Stimulated activated naive CD8-positive, alpha-beta T cell treated with anti-CD3 and anti-CD28 coated beads, Interleukin-15, Interleukin-2, amounts not matched to agents 100 ng/mL and 50 ng/mL, for 24 hours (primary cell): ENCODE measurements around the gene SLC22A23.

Source experiments
- H3K27ac Mint-ChIP-seq: one replicate; pipeline ENCODE4 v1.8.0; 2021; ENCODE audit warnings: mild to moderate bottlenecking, mixed read lengths
- H3K27me3 Mint-ChIP-seq: one replicate; pipeline ENCODE4 v1.8.0; 2021; ENCODE audit warnings: mixed read lengths
- H3K36me3 Mint-ChIP-seq: one replicate; pipeline ENCODE4 v1.8.0; 2021; ENCODE audit warnings: low read depth, mixed read lengths
- H3K4me1 Mint-ChIP-seq: one replicate; pipeline ENCODE4 v1.8.0; 2021; ENCODE audit warnings: low read depth, mixed read lengths
- H3K4me3 Mint-ChIP-seq: one replicate; pipeline ENCODE4 v1.8.0; 2021; ENCODE audit warnings: mild to moderate bottlenecking, mixed read lengths
- H3K9me3 Mint-ChIP-seq: one replicate; pipeline ENCODE4 v1.8.0; 2021; ENCODE audit warnings: mixed read lengths

The SLC22A23 gene

DNA sequence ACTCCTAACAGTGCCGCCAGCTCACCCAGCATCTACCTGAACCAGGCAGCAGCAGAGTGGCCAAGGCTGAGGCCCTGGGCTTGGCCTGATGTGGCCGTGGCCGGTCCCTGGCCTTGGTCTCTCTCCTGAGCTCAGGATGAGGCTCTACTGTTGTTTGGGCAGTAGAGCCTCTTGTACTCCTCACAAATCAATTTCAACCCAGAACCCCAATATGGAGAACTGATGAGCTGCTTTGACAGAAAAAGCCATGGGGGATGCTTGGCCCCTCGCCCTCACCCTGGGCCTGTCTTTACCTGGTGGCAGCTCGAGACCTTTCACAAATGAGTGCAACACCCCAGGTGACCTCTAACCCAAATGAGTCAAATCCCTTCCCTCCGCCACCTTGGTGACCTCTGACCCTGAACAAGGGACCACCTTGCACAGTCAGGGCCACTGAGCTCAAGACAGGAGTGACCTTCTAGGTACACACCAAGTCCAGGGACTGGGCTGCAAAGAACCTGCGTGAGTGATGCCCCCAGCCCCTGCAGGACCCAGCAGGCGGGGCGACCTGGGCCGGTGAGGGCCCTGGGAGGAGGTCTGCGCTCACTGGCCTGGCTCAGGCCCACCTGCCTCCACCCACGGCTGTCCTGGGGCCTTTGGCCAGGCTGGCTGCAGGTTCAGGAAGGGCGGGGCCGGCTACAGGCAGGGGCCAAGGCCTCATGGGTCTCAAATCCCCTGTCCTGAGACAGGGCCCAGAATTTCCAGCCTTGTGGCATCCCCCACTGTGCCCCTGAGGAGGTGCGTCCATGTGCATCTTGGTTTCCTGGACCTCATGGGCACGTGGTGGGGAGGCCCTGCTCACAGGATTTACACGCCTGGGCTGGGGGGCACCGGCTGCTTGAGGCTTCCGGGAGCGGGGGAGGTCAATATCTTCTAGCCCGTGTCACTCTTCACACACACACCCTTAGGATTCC, 167.9 kb downstream of the SLC22A23 start:
- Mint-ChIP-seq H3K4me1 (no peaks in the 10 kb centered on the region), H3K9me3 (no peaks in the 10 kb centered on the region), H3K36me3 (no peaks in the 10 kb centered on the region), H3K27me3 (no peaks in the 10 kb centered on the region), H3K27ac (no peak overlapping the region), H3K4me3 (no peak overlapping the region)

DNA sequence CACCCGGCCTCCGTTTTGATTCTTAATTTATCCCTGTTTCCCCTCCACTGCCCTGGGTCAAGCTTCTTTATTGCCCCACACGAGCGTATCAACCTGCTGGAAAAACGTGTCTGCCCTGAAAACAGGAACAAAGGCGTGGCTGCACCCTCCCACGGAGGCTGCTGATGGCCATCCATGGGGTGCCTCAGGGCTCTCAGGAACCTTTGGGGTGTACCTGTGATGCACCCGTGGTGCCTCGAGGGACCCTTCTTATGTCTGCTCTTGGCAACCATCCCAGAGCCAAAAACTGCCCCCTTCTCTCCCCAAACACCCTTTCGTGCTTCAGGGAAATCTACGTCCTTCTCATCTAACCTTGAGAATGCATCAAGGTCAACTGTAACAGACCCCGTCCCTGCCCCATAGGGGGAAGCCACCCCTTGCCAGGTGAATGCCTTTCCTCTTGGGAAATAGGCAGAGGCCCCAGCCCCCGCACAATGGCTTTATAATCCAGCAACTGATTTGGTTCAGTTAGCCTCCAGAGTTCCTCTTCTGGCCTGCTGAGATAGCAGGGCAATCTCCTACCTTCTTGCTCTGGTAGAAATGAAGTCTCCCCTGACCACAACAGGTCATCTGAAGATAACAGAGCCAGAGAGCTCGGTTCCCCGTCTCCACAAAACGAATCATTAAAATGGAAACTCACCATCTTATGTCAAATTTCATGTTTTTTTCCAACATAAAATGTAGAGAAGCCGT, 168.7 kb downstream of the SLC22A23 start:
- no peaks in the 10 kb centered on the region for H3K27me3 Mint-ChIP-seq
- H3K4me1 Mint-ChIP-seq, result no peaks in the 10 kb centered on the region
- no peaks in the 10 kb centered on the region for H3K36me3 Mint-ChIP-seq
- no peak overlapping the region for H3K4me3 Mint-ChIP-seq
- no peak overlapping the region for H3K27ac Mint-ChIP-seq
- H3K9me3 Mint-ChIP-seq, result no peaks in the 10 kb centered on the region

DNA sequence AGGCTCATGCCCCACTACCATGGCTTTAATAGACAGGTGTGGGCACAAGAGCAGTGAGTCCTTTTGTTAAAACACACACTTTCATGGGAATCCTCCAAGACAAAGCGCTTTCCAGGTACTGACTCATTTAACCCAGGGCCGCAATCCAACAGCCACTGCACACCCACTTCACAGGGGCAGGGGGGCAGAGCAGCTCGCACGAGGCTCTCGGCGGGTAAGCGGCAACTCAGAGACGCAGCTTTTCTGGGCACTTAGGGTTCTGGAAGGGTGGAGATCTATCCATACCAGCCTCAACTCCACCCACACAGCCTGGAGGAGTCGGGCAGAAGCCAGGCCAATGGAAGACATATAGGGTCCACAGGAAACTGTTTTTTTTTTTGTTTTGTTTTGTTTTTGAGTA, 169.5 kb downstream of the SLC22A23 start:
- no peak overlapping the region for H3K27ac Mint-ChIP-seq
- no peaks in the 10 kb centered on the region for H3K4me1 Mint-ChIP-seq
- H3K9me3 Mint-ChIP-seq, result no peaks in the 10 kb centered on the region
- H3K27me3 Mint-ChIP-seq, result no peaks in the 10 kb centered on the region
- H3K36me3 Mint-ChIP-seq, result no peaks in the 10 kb centered on the region
- no peak overlapping the region for H3K4me3 Mint-ChIP-seq

DNA sequence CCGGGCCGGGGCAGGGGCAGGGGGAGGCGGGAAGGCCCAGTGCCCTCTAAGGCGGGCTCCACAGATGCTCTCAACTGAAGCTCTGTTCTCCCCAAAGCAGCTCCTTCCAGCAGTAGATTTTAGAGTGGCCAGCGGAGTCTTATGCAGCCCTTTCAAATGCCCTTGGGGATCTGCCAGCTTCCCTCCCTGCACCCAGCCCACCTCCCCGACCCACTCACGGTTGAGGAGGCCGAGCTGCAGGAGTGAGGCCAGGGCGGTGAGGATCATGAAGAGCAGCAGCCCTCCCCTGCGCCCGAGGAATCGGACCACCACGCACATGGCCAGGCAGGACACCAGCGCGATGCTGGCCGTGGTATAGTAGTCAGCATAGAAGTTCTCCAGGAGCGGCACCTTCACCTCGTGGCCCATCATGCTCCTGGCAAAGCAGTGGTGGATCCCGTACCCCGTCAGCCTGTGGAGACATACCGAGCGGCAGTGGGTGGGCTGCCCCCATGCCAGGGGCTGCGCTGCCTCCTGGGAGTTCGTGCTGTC, 170.1 kb downstream of the SLC22A23 start:
- H3K27me3 Mint-ChIP-seq, result no peaks in the 10 kb centered on the region
- no peak overlapping the region for H3K27ac Mint-ChIP-seq
- H3K36me3 Mint-ChIP-seq, result no peaks in the 10 kb centered on the region
- no peak overlapping the region for H3K4me3 Mint-ChIP-seq
- H3K9me3 Mint-ChIP-seq, result no peaks in the 10 kb centered on the region
- H3K4me1 Mint-ChIP-seq, result no peaks in the 10 kb centered on the region

DNA sequence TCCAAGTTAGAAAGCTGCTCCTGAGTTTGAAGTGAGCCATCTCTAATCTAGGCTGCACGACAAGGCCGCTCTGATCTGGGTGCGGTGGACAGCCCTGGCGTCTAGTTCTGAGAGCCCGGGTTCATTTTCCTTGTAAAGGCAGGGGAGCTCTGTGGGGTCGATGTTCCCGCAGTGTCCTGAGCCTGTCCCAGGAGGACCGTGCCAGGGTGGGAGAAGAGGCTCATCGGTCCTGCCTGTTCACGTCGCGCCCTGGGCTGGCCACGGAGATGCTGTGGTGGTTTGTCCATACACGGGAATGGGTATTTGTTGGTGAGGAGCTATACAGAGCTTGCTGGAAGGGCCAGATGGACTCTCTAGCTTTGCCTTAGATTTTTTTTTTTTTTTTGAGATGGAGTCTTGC, 171.1 kb downstream of the SLC22A23 start:
- H3K36me3 Mint-ChIP-seq, result no peaks in the 10 kb centered on the region
- H3K4me1 Mint-ChIP-seq, result no peaks in the 10 kb centered on the region
- no peaks in the 10 kb centered on the region for H3K9me3 Mint-ChIP-seq
- no peak overlapping the region for H3K27ac Mint-ChIP-seq
- H3K27me3 Mint-ChIP-seq, result no peaks in the 10 kb centered on the region
- no peak overlapping the region for H3K4me3 Mint-ChIP-seq

DNA sequence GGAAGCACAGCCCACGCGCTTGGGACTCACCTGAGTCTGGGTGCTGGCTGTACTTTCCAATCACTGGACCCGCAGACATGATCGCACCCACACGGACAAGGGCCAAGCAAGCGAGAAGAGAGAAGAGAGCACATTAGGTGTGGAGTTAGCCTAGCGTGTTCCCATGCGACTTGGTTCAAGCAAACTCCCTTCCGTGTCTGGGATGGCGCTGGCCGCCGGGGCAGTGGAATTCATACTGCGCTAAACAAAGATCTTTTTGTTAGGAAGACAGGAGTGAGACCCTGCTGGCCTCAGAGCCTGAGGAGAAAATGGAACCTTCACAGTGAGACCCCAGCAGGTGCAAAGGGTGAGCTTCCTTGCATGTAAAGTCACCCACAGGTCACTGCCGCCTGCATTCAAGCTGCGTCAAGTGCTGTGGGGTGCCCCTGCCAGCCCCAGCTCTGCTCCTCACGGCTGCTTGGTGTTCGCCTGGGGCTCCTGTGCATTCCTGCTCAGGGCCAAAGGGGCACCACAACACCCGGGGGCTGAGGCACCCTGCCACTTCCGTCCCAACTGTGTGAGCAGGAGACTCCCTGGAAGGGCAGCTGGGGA, 171.7 kb downstream of the SLC22A23 start:
- H3K4me3 Mint-ChIP-seq, result no peak overlapping the region
- H3K27me3 Mint-ChIP-seq, result no peaks in the 10 kb centered on the region
- no peaks in the 10 kb centered on the region for H3K9me3 Mint-ChIP-seq
- H3K27ac Mint-ChIP-seq, result no peak overlapping the region
- H3K4me1 Mint-ChIP-seq, result no peaks in the 10 kb centered on the region
- H3K36me3 Mint-ChIP-seq, result no peaks in the 10 kb centered on the region

DNA sequence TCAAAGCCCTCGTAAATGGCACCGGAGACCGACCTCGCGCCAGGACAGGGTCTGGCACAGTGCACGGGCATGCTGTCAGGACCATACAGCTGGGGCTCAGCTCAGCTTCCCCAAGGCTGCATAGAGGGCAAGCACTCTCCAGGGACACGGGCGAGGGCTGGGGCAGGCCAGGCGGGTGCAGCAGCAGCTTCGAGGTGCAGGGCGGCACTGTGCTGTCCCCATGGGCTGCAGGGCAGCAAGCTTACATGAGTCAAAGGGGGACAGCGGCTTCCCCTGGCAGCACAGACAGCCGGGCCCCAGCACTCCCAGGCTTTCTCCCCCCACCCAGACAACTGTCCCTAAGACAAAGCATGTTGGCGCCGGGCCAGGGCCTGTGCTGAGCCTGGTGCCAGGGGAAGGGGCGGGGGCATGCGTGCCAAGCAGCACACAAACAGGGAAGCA, 172.4 kb downstream of the SLC22A23 start:
- Mint-ChIP-seq H3K27me3 (no peaks in the 10 kb centered on the region), H3K4me1 (no peaks in the 10 kb centered on the region), H3K4me3 (no peak overlapping the region), H3K27ac (no peak overlapping the region), H3K36me3 (no peaks in the 10 kb centered on the region), H3K9me3 (no peaks in the 10 kb centered on the region)

DNA sequence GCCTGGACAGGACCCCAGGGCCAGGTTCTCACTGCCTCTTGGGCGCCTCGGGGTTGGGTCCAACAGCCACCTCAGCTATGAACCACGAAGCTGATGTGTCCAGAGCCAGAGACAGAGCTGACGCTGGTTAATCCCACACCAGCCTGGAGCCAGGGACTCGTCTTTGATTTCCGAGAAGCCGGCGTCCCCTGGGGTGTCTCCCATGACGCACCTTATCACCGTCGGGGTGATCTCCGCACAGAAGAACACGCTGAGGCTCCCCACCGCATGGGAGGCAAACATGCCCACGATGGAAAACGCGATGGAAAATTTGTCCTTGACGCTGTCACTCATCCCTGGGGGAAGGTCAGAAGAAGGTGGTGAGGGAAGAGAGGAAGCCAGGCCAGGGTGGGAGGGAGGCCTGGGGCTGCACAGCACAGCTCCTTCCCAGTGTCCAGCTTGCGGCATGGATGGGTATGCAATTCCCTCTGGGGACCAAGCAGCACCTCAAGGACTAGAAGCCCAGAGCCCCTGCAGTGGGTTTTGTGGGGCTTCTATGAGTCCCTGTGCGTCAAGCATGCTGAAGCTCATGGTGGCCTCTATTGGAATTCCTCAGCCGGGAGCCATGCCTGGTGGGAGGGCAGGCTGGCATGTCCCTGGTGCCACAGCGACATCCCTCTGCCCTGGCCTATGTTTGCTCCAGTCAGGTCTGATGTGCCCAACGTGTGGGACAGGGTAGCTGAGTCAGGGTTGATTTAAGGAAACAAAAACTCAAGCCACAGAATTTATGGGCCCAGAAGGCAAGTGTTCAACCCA, 173.0 kb downstream of the SLC22A23 start:
- Mint-ChIP-seq H3K27me3 (no peaks in the 10 kb centered on the region), H3K4me3 (no peak overlapping the region), H3K36me3 (no peaks in the 10 kb centered on the region), H3K9me3 (no peaks in the 10 kb centered on the region), H3K4me1 (no peaks in the 10 kb centered on the region), H3K27ac (no peak overlapping the region)

DNA sequence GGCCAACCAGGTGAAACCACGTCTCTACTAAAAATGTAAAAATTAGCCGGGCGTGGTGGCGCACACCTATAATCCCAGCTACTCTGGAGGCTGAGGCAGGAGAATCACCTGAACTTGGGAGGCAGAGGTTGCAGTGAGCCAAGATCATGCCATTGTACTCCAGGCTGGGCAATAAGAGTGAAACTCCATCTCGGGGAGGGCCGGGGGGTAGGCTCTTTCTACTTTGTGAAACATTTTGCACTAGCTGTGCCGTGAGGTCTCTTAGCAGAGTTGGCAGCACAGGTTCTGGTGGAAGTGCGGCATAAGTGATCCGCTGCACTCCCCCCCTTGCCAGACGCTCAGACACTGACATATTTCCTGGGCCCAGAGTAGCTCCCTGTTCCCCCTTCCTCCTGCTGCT, 173.6 kb downstream of the SLC22A23 start:
- Mint-ChIP-seq H3K27ac (no peak overlapping the region), H3K9me3 (no peaks in the 10 kb centered on the region), H3K27me3 (no peaks in the 10 kb centered on the region), H3K4me1 (no peaks in the 10 kb centered on the region), H3K36me3 (no peaks in the 10 kb centered on the region), H3K4me3 (no peak overlapping the region)

DNA sequence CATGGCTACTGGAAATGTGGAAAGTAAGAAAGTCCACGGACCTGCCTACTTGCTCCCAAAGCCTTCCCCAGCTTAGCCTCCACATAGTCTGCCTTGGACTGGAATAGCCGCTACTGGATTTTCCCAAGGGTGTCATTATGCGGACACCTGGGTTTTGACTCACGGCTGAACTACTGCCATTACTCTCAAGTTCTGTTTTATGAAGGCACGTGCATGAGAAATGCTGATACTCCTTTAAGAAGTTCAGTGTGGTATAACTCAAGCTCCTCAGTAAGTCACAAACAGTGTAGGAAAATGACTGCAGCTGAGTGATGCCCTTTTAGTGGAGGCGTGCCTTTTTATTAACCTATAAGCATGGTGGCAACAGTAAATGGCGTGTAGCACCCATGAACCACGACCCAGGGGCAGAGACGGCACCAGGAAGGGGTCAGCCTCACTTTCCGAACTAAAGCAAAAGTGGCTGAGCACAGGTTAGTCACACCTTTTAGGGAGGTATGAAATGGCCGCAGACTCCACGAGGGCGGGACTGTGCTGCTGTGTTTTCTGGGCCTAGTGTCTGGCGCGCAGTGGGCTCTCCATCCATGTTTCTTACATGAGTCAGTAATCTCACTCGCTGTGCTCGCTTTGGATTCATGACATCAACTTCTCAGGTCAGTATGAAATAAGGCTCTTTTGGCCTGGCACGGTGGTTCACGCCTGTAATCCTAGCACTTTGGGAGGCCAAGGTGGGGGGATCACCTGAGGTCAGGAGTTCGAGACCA, 174.2 kb downstream of the SLC22A23 start:
- Mint-ChIP-seq H3K9me3 (no peaks in the 10 kb centered on the region), H3K4me1 (no peaks in the 10 kb centered on the region), H3K4me3 (no peak overlapping the region), H3K27ac (no peak overlapping the region), H3K36me3 (no peaks in the 10 kb centered on the region), H3K27me3 (no peaks in the 10 kb centered on the region)

DNA sequence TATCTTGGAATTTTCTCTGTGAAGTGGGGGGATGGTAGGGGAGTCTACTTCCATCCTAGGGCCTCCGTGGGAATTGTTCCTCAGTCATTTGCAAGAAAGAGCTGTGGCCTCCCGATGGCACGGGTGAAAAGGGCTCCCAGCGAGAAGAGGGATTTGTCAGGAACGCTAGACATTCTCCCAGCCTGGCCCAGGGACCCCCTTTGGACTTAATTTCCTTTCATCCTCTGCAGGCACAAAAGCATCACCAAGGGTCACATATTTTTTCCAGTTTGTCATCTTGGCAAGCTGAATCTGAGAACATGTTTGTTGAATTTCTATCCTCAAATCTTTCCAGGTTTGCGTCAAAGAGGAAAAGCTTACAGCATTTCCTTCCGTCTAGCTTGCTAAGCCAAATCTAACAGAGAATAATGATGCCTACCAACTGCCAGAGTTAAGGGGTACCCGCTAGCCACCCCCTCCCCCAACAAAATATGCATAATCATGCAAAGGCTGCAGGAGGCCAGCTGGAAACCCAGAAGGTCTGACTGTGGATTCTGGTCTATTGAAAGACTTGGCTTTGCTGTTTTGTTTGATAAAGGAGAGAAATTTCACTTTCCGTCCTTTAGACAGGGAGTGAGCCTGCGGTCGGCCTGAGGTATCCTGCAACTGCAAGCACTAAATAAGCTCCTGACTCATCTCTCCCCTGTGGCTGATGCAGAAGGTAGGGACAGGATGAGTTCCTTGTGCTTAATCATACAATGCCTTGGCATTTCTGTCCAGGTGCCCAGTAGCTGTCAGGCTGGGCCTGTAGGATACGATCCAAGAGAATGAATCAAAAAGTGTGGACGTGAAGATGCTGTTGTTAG, 175.0 kb downstream of the SLC22A23 start:
- H3K36me3 Mint-ChIP-seq, result no peaks in the 10 kb centered on the region
- no peaks in the 10 kb centered on the region for H3K4me1 Mint-ChIP-seq
- no peaks in the 10 kb centered on the region for H3K27me3 Mint-ChIP-seq

DNA sequence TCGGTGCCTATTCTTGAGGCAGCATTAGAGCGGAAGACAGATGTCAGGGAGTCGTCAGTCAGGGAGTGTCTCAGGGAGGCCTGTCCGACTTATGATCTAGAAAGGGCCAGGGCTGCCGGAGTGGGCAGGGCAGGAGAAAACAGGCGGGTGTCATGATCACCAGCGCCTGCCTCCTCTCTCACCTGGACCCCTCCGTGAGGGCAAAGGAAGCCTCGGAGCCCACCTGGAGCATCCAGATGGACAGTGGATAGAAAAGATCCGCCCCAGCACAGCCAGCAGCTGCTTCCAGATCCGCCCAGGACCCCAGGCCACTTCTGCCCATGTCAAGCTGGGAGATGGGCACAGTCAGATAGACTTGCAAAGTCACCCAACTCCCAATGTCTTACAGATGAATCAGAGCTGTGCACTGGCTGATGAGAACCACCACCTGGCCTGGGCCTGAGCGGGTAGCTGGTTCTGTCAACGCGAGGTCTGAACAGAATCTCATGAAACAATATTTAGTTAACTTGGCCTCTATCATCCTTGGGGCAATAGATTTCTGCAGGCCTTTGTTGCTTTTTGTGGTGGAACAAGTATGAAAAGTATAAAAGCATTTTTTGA, 175.9 kb downstream of the SLC22A23 start:
- Mint-ChIP-seq H3K27ac (no peak overlapping the region), H3K36me3 (no peaks in the 10 kb centered on the region), H3K9me3 (no peaks in the 10 kb centered on the region), H3K4me1 (no peaks in the 10 kb centered on the region), H3K4me3 (no peak overlapping the region), H3K27me3 (no peaks in the 10 kb centered on the region)

More for the DNA sequence above, 175.0 kb downstream of the SLC22A23 start:
- H3K4me3 Mint-ChIP-seq, result no peak overlapping the region
- no peaks in the 10 kb centered on the region for H3K9me3 Mint-ChIP-seq
- no peak overlapping the region for H3K27ac Mint-ChIP-seq

DNA sequence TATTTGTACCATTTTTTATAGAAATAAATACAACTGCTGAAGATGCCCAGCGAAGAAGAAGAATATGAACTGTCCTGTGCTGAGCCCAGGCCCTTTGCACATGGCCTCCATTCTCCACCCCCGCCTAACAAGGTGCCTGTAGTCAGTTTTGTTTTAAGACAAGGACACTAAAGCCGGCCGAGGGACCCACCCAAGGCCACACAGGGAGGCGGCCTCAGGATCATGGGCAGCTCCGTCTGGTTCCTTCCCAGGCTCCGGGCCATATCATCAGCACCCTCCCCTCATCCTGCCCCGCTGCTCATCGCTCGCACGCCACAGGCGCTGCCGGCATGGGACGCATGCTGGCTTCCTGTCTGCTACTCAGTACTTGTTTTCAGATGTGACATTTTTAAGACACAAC, 176.8 kb downstream of the SLC22A23 start:
- H3K27ac Mint-ChIP-seq, result no peak overlapping the region

More for the DNA sequence above, 176.8 kb downstream of the SLC22A23 start:
- Mint-ChIP-seq H3K27me3 (no peaks in the 10 kb centered on the region), H3K36me3 (peaks cover 2% of the 10 kb centered on the region), H3K4me3 (no peak overlapping the region), H3K9me3 (no peaks in the 10 kb centered on the region), H3K4me1 (no peaks in the 10 kb centered on the region)
